Tibial nerve (tissue), 4 donors: ENCODE results near the gene COL4A2. TPM values are rescaled to one million over a fixed set of nuclear protein-coding genes. Genes with fewer than 3 reads are reported as not detected.

Experiments
- DNase-seq, 2 donors: peaks; one replicate each; pipeline ENCODE4 v3.0.0-alpha.2; 2019; ENCODE audit warnings: low spot score in 2 of 2
- H3K27ac ChIP-seq, 4 donors: fragments of 200-600 bp; sonication (generic) in 3 of 4; one replicate each; pipeline ENCODE4 v1.5.1; 2017 to 2019; ENCODE audit warnings: mild to moderate bottlenecking in 1 of 4
- H3K27me3 ChIP-seq, 2 donors: fragments of 200-600 bp; sonication (generic) in 1 of 2; one replicate each; pipeline versions ENCODE4 v1.5.1 to v1.6.0; 2017 to 2019
- H3K36me3 ChIP-seq, 3 donors: fragments of 200-600 bp; sonication (generic); one replicate each; pipeline ENCODE4 v1.5.1; 2018 to 2019
- H3K4me1 ChIP-seq, 4 donors: fragments of 200-600 bp; sonication (generic) in 3 of 4; one replicate each; pipeline ENCODE4 v1.5.1; 2017 to 2019
- H3K4me3 ChIP-seq, 4 donors: fragments of 200-600 bp; sonication (generic) in 3 of 4; one replicate each; pipeline ENCODE4 v1.5.1; 2017 to 2019; ENCODE audit warnings: mild to moderate bottlenecking in 1 of 4, moderate library complexity in 1 of 4
- H3K9me3 ChIP-seq, 4 donors: fragments of 200-600 bp; sonication (generic) in 3 of 4; one replicate each; pipeline ENCODE4 v1.5.1; 2017 to 2019
- EP300 ChIP-seq, 2 donors: sonication (generic); formaldehyde crosslinking; IDR thresholded peaks; one replicate each; pipeline ENCODE4 v1.6.1; 2017; ENCODE audit warnings: antibody characterized with exemption in 2 of 2, mild to moderate bottlenecking in 1 of 2
- POLR2A ChIP-seq, 2 donors: fragments of 450-650 bp; IDR thresholded peaks; one replicate each; pipeline ENCODE4 v1.6.1; 2017; ENCODE audit warnings: antibody characterized with exemption in 2 of 2, mild to moderate bottlenecking in 2 of 2, moderate library complexity in 2 of 2
- WGBS, 2 donors: methylation state at CpG; one replicate each; pipeline ENCODE4 v1.1.5; 2018; 5-methylcytosine and 5-hydroxymethylcytosine counted together
- total RNA-seq, 4 donors: library from RNA; depleted of rRNA; stranded (reverse); fragments of >200 nt; gene quantifications; one replicate each; pipeline ENCODE4 v1.1.0, GENCODE V29; 2016
- TF ChIP-seq, protein P1 (sequence below), 5 experiments: fragments of 200-600 bp in 3 of 5; fragments of 450-650 bp in 2 of 5; sonication (generic) in 3 of 5; IDR thresholded peaks; one replicate each; pipeline ENCODE4 v1.5.1; 2016 to 2019; ENCODE audit warnings: antibody characterized with exemption in 5 of 5, mild to moderate bottlenecking in 3 of 5, moderate library complexity in 2 of 5

COL4A2 gene
- total RNA-seq, 4 donors from 2014 or later, result 576 to 821 (median 658) TPM

DNA sequence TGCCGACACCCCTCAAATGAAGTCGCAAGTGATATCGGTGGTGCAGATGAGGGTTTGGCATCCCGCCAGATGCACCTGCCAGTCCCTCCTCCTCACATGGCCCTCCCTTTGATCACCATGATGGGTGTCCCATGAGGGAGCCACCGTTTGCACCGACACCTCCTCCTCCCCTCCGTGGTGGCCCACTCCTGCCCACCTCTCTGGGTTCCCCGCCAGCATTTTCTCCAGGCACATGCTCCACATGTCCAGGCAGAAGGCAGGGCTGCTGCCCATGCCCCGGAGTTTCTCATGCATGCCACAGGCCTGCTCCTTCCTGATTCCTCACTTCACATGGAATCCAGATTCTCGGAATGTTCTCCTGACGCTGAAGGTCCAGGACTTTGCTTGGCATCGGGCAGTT, 49.3 kb downstream of the COL4A2 start:
- Histone ChIP-seq H3K4me3 (no peak overlapping the region), H3K27ac (no peak overlapping the region), H3K27me3 (no peaks in the 10 kb centered on the region), H3K9me3 (no peaks in the 10 kb centered on the region), H3K4me1 (peaks cover 0 to 51% (median 15%) of the 10 kb centered on the region in 4 donors), H3K36me3 (peaks cover 0 to 21% (median 0%) of the 10 kb centered on the region in 3 donors)
- WGBS, 2 donors, result 72 to 78% methylated on average over 12 of the region's 12 CpGs
- TF ChIP-seq POLR2A (IDR thresholded peaks at IDR 0.05), result no peak
- TF ChIP-seq, protein P1, sequence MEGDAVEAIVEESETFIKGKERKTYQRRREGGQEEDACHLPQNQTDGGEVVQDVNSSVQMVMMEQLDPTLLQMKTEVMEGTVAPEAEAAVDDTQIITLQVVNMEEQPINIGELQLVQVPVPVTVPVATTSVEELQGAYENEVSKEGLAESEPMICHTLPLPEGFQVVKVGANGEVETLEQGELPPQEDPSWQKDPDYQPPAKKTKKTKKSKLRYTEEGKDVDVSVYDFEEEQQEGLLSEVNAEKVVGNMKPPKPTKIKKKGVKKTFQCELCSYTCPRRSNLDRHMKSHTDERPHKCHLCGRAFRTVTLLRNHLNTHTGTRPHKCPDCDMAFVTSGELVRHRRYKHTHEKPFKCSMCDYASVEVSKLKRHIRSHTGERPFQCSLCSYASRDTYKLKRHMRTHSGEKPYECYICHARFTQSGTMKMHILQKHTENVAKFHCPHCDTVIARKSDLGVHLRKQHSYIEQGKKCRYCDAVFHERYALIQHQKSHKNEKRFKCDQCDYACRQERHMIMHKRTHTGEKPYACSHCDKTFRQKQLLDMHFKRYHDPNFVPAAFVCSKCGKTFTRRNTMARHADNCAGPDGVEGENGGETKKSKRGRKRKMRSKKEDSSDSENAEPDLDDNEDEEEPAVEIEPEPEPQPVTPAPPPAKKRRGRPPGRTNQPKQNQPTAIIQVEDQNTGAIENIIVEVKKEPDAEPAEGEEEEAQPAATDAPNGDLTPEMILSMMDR (IDR thresholded peaks at IDR 0.05), result no peak
- TF ChIP-seq EP300 (IDR thresholded peaks at IDR 0.05), result no peak
- DNase-seq, result no peak

DNA sequence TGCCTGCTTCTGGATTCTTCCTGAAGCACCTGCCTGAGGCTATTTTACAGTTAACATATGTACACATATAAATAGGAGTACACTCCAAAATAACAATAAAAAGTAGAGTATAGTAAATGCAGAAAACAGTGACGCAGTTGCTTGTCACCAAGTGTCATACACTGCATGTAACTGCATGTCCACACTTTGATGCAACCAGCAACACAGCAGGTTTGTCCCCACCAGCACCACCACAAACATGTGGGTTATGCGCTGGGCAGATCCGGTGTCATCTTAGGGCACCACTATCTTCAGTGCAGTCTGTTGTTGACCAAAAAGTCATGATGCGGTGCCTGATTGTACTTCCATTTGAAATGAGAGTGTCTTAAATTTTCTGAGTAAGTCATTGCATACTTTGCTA, 51.3 kb downstream of the COL4A2 start:
- Histone ChIP-seq H3K4me3 (no peak overlapping the region), H3K36me3 (peaks cover 0 to 27% (median 0%) of the 10 kb centered on the region in 3 donors), H3K9me3 (no peaks in the 10 kb centered on the region), H3K4me1 (peaks cover 0 to 42% (median 18%) of the 10 kb centered on the region in 4 donors), H3K27ac (no peak overlapping the region), H3K27me3 (no peaks in the 10 kb centered on the region)
- 95 to 96% methylated on average over 4 of the region's 4 CpGs for WGBS, 2 donors
- no peak for DNase-seq
- TF ChIP-seq POLR2A (IDR thresholded peaks at IDR 0.05) (no peak), EP300 (IDR thresholded peaks at IDR 0.05) (no peak)
- TF ChIP-seq, protein P1 (IDR thresholded peaks at IDR 0.05), result no peak

DNA sequence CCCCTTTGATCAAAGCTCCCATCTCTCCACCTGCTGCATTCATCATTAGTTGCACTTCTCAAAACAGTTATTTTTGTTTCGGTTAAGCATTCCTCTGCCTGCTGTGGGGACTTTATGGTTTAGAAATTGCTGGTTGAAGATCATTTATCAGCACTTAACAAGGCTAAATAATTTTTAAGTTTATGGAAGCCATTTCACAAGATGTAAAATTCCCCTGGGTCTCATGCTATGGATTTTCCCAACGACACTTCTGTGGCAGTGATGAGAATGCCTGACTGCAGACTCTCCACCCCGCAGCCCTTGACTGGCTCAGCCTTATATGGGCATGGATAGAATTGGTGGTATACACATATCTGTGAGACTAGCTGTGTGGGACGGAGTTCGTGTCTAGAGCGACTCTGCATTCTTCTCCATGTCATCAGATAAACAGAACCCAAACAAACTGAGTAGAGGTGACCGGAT, 52.8 kb downstream of the COL4A2 start:
- no peak for DNase-seq
- H3K27ac ChIP-seq, result peak overlapping the region in 2 of 4 donors; percentile 81 to 84

DNA sequence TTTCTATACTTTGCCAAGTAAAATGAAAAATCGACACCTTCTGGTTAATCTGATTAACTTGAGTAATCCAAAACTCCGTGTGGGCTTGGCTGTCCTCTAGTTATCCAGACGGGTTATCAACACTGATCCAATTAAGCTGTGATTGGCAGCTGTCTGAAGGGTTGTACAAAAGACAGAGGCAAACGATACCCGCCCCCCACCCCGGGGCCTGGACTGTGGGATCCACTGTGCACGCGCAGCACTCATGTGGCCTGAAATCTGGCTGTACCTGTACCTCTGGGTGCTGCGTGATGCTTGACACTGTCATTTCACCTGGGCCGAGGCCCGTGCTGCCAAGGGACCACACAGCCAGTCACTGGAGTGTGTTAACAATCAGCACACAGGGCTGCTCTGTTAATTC, 53.5 kb downstream of the COL4A2 start:
- H3K4me3 ChIP-seq, result no peak overlapping the region
- TF ChIP-seq, protein P1 (IDR thresholded peaks at IDR 0.05), result no peak
- no peak for TF ChIP-seq POLR2A (IDR thresholded peaks at IDR 0.05)
- TF ChIP-seq EP300 (IDR thresholded peaks at IDR 0.05), result no peak
- peak overlapping the region; percentile 17 to 84 (median 52) for H3K27ac ChIP-seq
- no peaks in the 10 kb centered on the region for H3K27me3 ChIP-seq
- no peaks in the 10 kb centered on the region for H3K9me3 ChIP-seq
- H3K36me3 ChIP-seq, result peaks cover 0 to 33% (median 0%) of the 10 kb centered on the region in 3 donors
- DNase-seq, result no peak
- H3K4me1 ChIP-seq, result peaks cover 0 to 40% (median 20%) of the 10 kb centered on the region in 4 donors
- WGBS, 2 donors, result 77 to 83% methylated on average over 11 of the region's 11 CpGs

More for the DNA sequence above, 52.8 kb downstream of the COL4A2 start:
- no peak for TF ChIP-seq POLR2A (IDR thresholded peaks at IDR 0.05)
- no peak for TF ChIP-seq EP300 (IDR thresholded peaks at IDR 0.05)
- TF ChIP-seq, protein P1 (IDR thresholded peaks at IDR 0.05), result no peak
- 54 to 55% methylated on average over 7 of the region's 7 CpGs for WGBS, 2 donors
- no peaks in the 10 kb centered on the region for H3K9me3 ChIP-seq
- H3K4me1 ChIP-seq, result peaks cover 0 to 37% (median 18%) of the 10 kb centered on the region in 4 donors
- no peaks in the 10 kb centered on the region for H3K27me3 ChIP-seq
- peaks cover 0 to 31% (median 0%) of the 10 kb centered on the region in 3 donors for H3K36me3 ChIP-seq
- no peak overlapping the region for H3K4me3 ChIP-seq

DNA sequence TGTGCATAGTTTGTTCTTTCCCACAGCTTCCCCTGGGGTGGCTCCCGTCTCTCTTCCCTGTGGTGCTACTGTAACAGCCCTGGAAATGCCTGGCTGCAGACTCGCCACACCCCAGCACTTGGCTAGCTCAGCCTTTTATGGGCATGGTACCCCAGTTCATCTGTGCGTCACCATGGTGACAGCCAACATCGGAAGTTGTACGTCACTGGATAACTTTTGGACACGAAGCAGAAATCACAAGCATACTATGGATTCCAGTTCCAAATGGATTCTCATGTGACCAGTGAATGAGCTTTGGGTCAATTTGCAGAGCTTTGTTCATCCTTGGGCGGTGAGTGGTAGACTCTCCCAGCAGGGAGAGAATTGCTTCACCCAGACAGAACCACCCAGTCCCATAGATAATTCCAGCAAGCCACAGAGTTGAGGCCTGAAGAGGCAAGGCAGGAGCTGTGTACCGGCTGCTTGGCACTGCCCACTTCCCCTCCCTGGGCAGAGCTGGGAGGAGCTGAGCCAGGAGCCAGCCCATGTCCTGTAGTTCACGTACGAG, 54.4 kb downstream of the COL4A2 start:
- no peaks in the 10 kb centered on the region for H3K27me3 ChIP-seq
- H3K9me3 ChIP-seq, result no peaks in the 10 kb centered on the region
- peaks cover 0 to 49% (median 22%) of the 10 kb centered on the region in 4 donors for H3K4me1 ChIP-seq
- peak overlapping the region; percentile 38 to 84 (median 62) for H3K27ac ChIP-seq
- no peak overlapping the region for H3K4me3 ChIP-seq
- H3K36me3 ChIP-seq, result peaks cover 0 to 34% (median 0%) of the 10 kb centered on the region in 3 donors
- WGBS, 2 donors, result 19 to 26% methylated on average over 6 to 10 of the region's 10 CpGs
- TF ChIP-seq POLR2A (IDR thresholded peaks at IDR 0.05) (no peak), EP300 (IDR thresholded peaks at IDR 0.05) (peak in 1 of 2 donors; percentile 71)
- peak; percentile 26 to 47 for DNase-seq
